Neural cell (in vitro differentiated cells): ENCODE measurements around the gene SIT1. TPM values are rescaled to one million over a fixed set of nuclear protein-coding genes. Genes with fewer than 3 reads are reported as not detected.
A peak's percentile ranks its signal among the peaks of the same experiment; 100 is the strongest.

ENCODE experiments used
- H2AFZ ChIP-seq: fragments of 200-600, 300-800 bp; sonication (generic), shearing (Covaris generic); 2 replicates; pipeline ENCODE4 v1.6.0; 2014; ENCODE audit warnings: low read depth, mild to moderate bottlenecking, antibody characterized with exemption, low read length, moderate library complexity
- H3F3A ChIP-seq: fragments of 200-600 bp; shearing (Covaris generic); 2 replicates; pipeline ENCODE4 v1.6.1; 2016; ENCODE audit warnings: mild to moderate bottlenecking, moderate library complexity, mixed read lengths, antibody characterized with exemption, low read length; ENCODE audit not compliant: insufficient read depth, poor library complexity, severe bottlenecking
- H3K27ac ChIP-seq: fragments of 200-600, 300-800 bp; sonication (generic), shearing (Covaris generic); 2 replicates; pipeline ENCODE4 v1.5.1; 2014; ENCODE audit warnings: mild to moderate bottlenecking, low read length, moderate library complexity
- H3K27me3 ChIP-seq: fragments of 300-800, 200-600 bp; sonication (generic), shearing (Covaris generic); 2 replicates; pipeline ENCODE4 v1.6.0; 2014; ENCODE audit warnings: mild to moderate bottlenecking, low read depth, low read length, moderate library complexity; ENCODE audit not compliant: insufficient read depth
- H3K36me3 ChIP-seq: fragments of 300-800, 200-600 bp; sonication (generic), shearing (Covaris generic); 2 replicates; pipeline ENCODE4 v1.5.1; 2014; ENCODE audit warnings: mild to moderate bottlenecking, antibody characterized with exemption, low read length, moderate library complexity; ENCODE audit not compliant: insufficient read depth
- H3K4me2 ChIP-seq: fragments of 300-800, 200-600 bp; sonication (generic), shearing (Covaris generic); 2 replicates; pipeline ENCODE4 v1.6.0; 2014; ENCODE audit warnings: mild to moderate bottlenecking, low read length
- H3K4me3 ChIP-seq: fragments of 300-800, 200-600 bp; sonication (generic), shearing (Covaris generic); 2 replicates; pipeline ENCODE4 v1.5.1; 2014; ENCODE audit warnings: mild to moderate bottlenecking, low read length, moderate library complexity
- H3K79me2 ChIP-seq: fragments of 200-600 bp; shearing (Covaris generic); replicated peaks from 2 replicates; pipeline ENCODE4 v1.6.0; 2014; ENCODE audit warnings: mild to moderate bottlenecking, low read length, moderate library complexity; ENCODE audit not compliant: insufficient read depth
- H3K9ac ChIP-seq: fragments of 300-800, 200-600 bp; sonication (generic), shearing (Covaris generic); 2 replicates; pipeline ENCODE4 v1.6.1; 2016; ENCODE audit warnings: mild to moderate bottlenecking, low read length, mixed read lengths
- H3K9me2 ChIP-seq: fragments of 200-600 bp; shearing (Covaris generic); 2 replicates; pipeline ENCODE4 v1.6.1; 2016; ENCODE audit warnings: mild to moderate bottlenecking, low read length, mixed read lengths; ENCODE audit not compliant: insufficient read depth
- H3K9me3 ChIP-seq: fragments of 200-600, 300-800 bp; sonication (generic), shearing (Covaris generic); 2 replicates; pipeline ENCODE4 v1.6.1; 2016; ENCODE audit warnings: mild to moderate bottlenecking, mixed run types, low read length, moderate library complexity, mixed read lengths
- H4K20me1 ChIP-seq: fragments of 200-600 bp; shearing (Covaris generic); 2 replicates; pipeline ENCODE4 v1.6.1; 2016; ENCODE audit warnings: mild to moderate bottlenecking, mixed run types; ENCODE audit not compliant: insufficient read depth
- CTCF ChIP-seq: fragments of 450-650 bp; IDR thresholded peaks from 2 replicates; pipeline ENCODE4 v1.5.1; 2014; ENCODE audit warnings: antibody characterized with exemption, mild to moderate bottlenecking, moderate library complexity; ENCODE audit not compliant: poor library complexity, severe bottlenecking
- EP300 ChIP-seq: fragments of 450-650 bp; conservative IDR thresholded peaks from 2 replicates; pipeline ENCODE4 v1.6.1; 2014; ENCODE audit warnings: antibody characterized with exemption, mild to moderate bottlenecking, moderate library complexity; ENCODE audit not compliant: poor library complexity, severe bottlenecking
- EZH2 ChIP-seq: fragments of 200-600, 300-800 bp; shearing (Covaris generic), sonication (generic); IDR thresholded peaks from 2 replicates; pipeline ENCODE4 v1.6.1; 2014; ENCODE audit warnings: antibody characterized with exemption, low read length, borderline replicate concordance, mild to moderate bottlenecking; ENCODE audit not compliant: insufficient read depth, poor library complexity, severe bottlenecking
- MXI1 ChIP-seq: fragments of 450-650 bp; conservative IDR thresholded peaks from 2 replicates; pipeline ENCODE4 v1.6.1; 2014; ENCODE audit warnings: antibody characterized with exemption, mild to moderate bottlenecking; ENCODE audit not compliant: poor library complexity, severe bottlenecking
- POLR2AphosphoS5 ChIP-seq: IDR thresholded peaks from 2 replicates; pipeline ENCODE4 v1.6.1; 2012
- RAD21 ChIP-seq: fragments of 450-650 bp; conservative IDR thresholded peaks from 2 replicates; pipeline ENCODE4 v1.6.1; 2014; ENCODE audit warnings: antibody characterized with exemption, mild to moderate bottlenecking, moderate library complexity
- REST ChIP-seq: IDR thresholded peaks from 2 replicates; pipeline ENCODE4 v1.6.1; 2012; ENCODE audit warnings: borderline replicate concordance
- SMC3 ChIP-seq: fragments of 450-650 bp; conservative IDR thresholded peaks from 2 replicates; pipeline ENCODE4 v1.6.1; 2014; ENCODE audit warnings: antibody characterized with exemption, mild to moderate bottlenecking, moderate library complexity; ENCODE audit not compliant: poor library complexity
- TAF1 ChIP-seq: IDR thresholded peaks from 2 replicates; pipeline ENCODE4 v1.6.1; 2012; ENCODE audit warnings: low read depth
- polyA plus RNA-seq: library from polyadenylated mRNA; depleted of rRNA; stranded (reverse); fragments of >200 nt; gene quantifications from 2 replicates; pipeline ENCODE4 v1.2.3, GENCODE V29; 2014

SIT1 gene
- polyA plus RNA-seq, 1 donor from 2014 or later, result not detected

GRCh38 chr9:35689542-35690293 lies 39.0 kb upstream of the SIT1 start, which contains the start of gene TPM2:
Gene TPM2 (minus strand): TSS chr9:35689925. CDS start chr9:35689817, 108 bp downstream.
- Histone ChIP-seq H3K36me3 (no peaks in the 10 kb centered on the region), H3K9me3 (no peaks in the 10 kb centered on the region), H3K4me3 (peak within 1 kb of the TSS; percentile 61), H3K27ac (no peak within 1 kb of the TSS), H3K79me2 (no peaks in the 10 kb centered on the region), H3K27me3 (peaks cover 27% of the 10 kb centered on the region), H3F3A (no peaks in the 10 kb centered on the region), H2AFZ (no peak within 1 kb of the TSS), H3K4me2 (peak within 1 kb of the TSS; percentile 19), H3K9ac (peak within 1 kb of the TSS; percentile 26), H3K9me2 (no peaks in the 10 kb centered on the region), H4K20me1 (no peaks in the 10 kb centered on the region)
- TF ChIP-seq SMC3 (no peak), TAF1 (no peak), MXI1 (no peak), RAD21 (no peak), REST (no peak), EP300 (no peak), POLR2AphosphoS5 (no peak), CTCF (no peak), EZH2 (no peak)

GRCh38 chr9:35688558-35689541 lies 38.1 kb upstream of the SIT1 start:
- Histone ChIP-seq H2AFZ (no peak overlapping the region), H3K79me2 (no peaks in the 10 kb centered on the region), H3K27ac (no peak overlapping the region)

More at GRCh38 chr9:35688558-35689541, 38.1 kb upstream of the SIT1 start:
- Histone ChIP-seq H3K36me3 (no peaks in the 10 kb centered on the region), H3K4me3 (no peak overlapping the region), H3K27me3 (peaks cover 27% of the 10 kb centered on the region), H3K9me3 (no peaks in the 10 kb centered on the region), H3K9ac (no peak overlapping the region), H3K4me2 (no peak overlapping the region), H4K20me1 (no peaks in the 10 kb centered on the region), H3K9me2 (no peaks in the 10 kb centered on the region), H3F3A (no peaks in the 10 kb centered on the region)
- TF ChIP-seq REST (no peak), POLR2AphosphoS5 (no peak), EP300 (no peak), EZH2 (no peak), RAD21 (no peak), SMC3 (no peak)
